HPDE6-E6E7 (cell line): ENCODE measurements around the gene SPAAR.
A peak's percentile ranks its signal among the peaks of the same experiment; 100 is the strongest.

ENCODE experiments used
- DNase-seq: peaks from one replicate; pipeline ENCODE4 v3.0.0; 2011; ENCODE audit warnings: missing footprints; ENCODE audit errors: extremely low spot score

The SPAAR gene

GRCh38 chr9:35948451-35948850 lies 39.2 kb downstream of the SPAAR start:
- no peak for DNase-seq

GRCh38 chr9:35948901-35949318 lies 39.6 kb downstream of the SPAAR start:
- DNase-seq, result no peak

GRCh38 chr9:35951736-35952135 lies 42.4 kb downstream of the SPAAR start:
- DNase-seq, result no peak

- no peak for DNase-seq
These were observed 43.4 kb downstream of the SPAAR start for GRCh38 chr9:35952526-35953191.

GRCh38 chr9:35954942-35955546 lies 45.8 kb downstream of the SPAAR start:
- DNase-seq, result peak; percentile 31

GRCh38 chr9:35956651-35957050 lies 47.4 kb downstream of the SPAAR start:
- no peak for DNase-seq

GRCh38 chr9:35958104-35958837 lies 49.0 kb downstream of the SPAAR start, which contains the start of gene OR2S2:
Gene OR2S2, minus strand, starts transcription at chr9:35958154. Its CDS starts 56 bp downstream, at chr9:35958098.
- DNase-seq, result no peak

- DNase-seq, result no peak
These were observed 50.9 kb downstream of the SPAAR start for GRCh38 chr9:35960039-35960655.
